Neuron (in vitro differentiated cells): ENCODE data around the gene GPR35.

ENCODE experiments used
- H2AFZ ChIP-seq: one replicate; pipeline ENCODE4 v1.6.1; 2013; ENCODE audit warnings: low read depth, mild to moderate bottlenecking, inconsistent platforms, low read length, moderate library complexity
- H3K27me3 ChIP-seq: one replicate; pipeline ENCODE4 v1.6.1; 2013; ENCODE audit warnings: low read length; ENCODE audit not compliant: insufficient read depth
- H3K36me3 ChIP-seq: one replicate; pipeline ENCODE4 v1.6.1; 2013; ENCODE audit warnings: low read length; ENCODE audit not compliant: insufficient read depth
- H3K4me1 ChIP-seq: one replicate; pipeline ENCODE4 v1.6.1; 2013; ENCODE audit warnings: low read length; ENCODE audit not compliant: insufficient read depth
- H3K4me3 ChIP-seq: 2 replicates; pipeline ENCODE4 v1.5.1; 2013; ENCODE audit warnings: mild to moderate bottlenecking, low read length, moderate library complexity
- H3K9me3 ChIP-seq: one replicate; pipeline ENCODE4 v1.6.1; 2013; ENCODE audit warnings: low read length

The GPR35 gene

DNA sequence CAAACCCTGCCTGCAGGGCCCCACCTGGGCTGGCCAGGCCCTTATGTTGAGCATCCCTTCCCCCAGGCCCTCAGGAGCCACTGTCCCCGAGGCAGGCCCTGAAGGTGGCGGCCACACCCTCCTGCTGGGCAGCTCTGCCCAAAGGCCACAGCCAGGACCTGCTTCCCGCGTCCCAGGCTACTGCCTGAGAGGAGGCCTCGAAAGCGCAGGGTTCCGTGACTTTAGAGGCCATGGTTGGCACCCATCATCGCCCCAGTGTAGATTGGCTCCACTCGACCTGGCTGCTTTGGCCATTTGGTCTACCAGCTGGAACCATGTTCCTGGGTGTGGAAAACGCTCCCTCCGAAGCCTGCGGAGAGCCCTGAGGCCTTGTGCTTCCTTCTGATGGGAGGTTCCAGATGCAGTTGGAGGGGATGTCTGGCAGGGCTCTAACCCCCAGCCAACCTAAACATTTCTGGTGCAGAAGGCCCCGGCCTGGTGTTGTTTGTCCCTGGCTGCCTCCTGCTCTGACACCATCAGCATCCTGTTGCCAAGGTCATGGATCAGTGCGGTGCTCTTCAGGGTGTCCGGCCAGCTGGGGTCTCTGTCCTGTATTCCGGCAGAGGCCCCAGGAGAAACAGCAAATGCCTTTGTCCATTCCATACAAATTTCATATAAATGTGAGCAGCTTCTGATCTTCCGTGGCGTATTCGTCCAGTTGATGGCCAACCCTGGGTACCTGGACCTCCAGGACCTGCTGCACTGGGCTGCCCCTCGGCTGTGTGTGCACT is 24.0 kb upstream of the GPR35 start:
- Histone ChIP-seq H3K4me3 (no peak overlapping the region), H3K9me3 (no peaks in the 10 kb centered on the region), H3K4me1 (peaks cover 11% of the 10 kb centered on the region), H2AFZ (no peak overlapping the region), H3K27me3 (no peaks in the 10 kb centered on the region), H3K36me3 (peaks cover 35% of the 10 kb centered on the region)

DNA sequence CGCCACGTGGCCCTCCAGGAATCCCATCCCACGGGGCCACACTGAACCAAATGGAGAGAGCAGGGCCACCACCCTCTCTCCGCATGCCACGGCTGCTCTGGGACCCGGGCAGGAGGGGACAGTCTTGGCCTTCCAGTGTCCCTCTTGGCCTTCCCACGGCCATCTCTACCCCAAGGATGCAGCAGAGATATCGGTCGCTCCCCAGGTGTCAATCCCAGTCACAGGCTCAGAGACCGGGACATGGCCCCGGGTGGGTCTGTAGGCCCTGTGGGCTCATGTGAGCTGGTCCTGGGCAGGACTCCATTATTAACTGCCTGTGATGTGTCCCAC is 23.5 kb upstream of the GPR35 start:
- peaks cover 11% of the 10 kb centered on the region for H3K4me1 ChIP-seq
- no peaks in the 10 kb centered on the region for H3K9me3 ChIP-seq
- H3K36me3 ChIP-seq, result peaks cover 33% of the 10 kb centered on the region
- H2AFZ ChIP-seq, result no peak overlapping the region
- H3K27me3 ChIP-seq, result no peaks in the 10 kb centered on the region
- H3K4me3 ChIP-seq, result no peak overlapping the region

DNA sequence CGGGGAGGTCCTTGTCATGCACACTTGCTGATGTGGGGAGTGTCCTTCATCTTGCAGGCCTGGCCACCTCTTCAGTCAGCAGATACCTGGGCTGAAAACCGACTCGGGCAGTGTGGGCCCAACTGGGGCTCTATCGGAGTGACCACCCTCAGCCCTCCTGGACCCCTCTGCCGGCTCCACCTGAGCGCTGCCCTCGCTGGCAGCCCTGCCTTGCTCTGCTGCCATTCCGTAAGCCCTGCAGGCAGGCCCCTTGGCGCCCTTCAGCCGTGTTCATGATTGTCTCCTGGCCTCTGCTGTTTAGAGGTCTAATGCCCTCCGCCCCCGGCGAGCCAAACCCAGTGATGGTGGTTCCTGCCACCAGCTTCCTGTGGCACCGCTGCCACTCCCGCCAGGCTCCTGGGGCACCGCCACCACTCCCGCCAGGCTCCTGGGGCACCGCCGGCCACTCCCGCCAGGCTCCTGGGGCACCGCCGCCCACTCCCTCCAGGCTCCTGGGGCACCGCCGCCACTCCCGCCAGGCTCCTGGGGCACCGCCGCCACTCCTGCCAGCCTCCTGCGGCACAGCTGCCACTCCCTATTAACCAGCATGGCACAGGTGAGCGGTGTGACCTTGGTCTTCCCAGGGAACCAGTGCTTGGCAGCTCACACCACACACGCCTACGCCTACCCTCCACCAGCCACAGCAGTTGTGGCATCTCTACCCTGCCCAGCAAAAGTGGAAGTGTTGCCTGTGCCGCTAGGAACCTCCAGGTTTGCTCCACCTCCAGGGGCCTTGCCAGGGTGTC is 22.8 kb upstream of the GPR35 start:
- H3K36me3 ChIP-seq, result peaks cover 32% of the 10 kb centered on the region
- no peak overlapping the region for H2AFZ ChIP-seq
- H3K4me3 ChIP-seq, result no peak overlapping the region
- no peaks in the 10 kb centered on the region for H3K27me3 ChIP-seq
- no peaks in the 10 kb centered on the region for H3K9me3 ChIP-seq
- peaks cover 11% of the 10 kb centered on the region for H3K4me1 ChIP-seq

DNA sequence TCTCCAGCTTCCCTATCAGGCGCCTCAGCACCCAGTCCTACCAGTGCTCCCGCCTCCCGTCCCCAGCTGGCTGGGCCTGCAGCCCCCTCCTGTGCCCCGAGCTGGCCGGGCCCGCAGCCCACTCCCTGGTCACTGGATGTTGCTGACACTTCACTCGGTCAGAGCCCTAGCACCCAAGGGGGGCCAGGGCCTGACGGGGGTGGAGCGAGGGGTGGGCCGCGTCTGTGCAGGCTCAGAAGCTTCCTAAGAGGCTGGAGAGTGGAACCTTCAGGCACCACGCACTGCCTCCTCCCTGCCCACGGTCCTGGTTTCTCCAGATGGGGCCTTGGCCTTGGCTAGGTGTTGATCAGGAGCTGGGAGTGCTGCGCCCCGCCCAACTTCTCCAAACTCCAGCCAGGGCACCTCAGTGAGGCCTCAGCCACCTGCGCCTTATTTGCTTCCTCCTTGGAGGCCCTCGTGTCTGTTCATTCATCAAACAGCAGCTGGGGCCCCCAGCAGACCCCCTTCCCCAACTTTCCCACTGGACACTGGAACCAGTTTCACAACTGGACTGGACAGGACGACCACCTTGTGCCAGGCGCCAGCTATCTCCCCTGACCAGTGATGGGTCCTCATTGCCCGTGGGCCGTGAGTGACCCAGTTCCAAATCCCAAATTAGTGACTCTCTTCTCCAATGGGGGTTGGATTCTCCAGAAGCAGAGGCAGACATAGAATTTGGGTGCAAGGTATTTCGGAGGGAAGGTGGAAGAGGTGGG is 22.0 kb upstream of the GPR35 start:
- no peaks in the 10 kb centered on the region for H3K27me3 ChIP-seq
- H3K4me1 ChIP-seq, result peaks cover 11% of the 10 kb centered on the region
- H2AFZ ChIP-seq, result no peak overlapping the region
- H3K9me3 ChIP-seq, result no peaks in the 10 kb centered on the region
- H3K36me3 ChIP-seq, result peaks cover 24% of the 10 kb centered on the region
- no peak overlapping the region for H3K4me3 ChIP-seq

DNA sequence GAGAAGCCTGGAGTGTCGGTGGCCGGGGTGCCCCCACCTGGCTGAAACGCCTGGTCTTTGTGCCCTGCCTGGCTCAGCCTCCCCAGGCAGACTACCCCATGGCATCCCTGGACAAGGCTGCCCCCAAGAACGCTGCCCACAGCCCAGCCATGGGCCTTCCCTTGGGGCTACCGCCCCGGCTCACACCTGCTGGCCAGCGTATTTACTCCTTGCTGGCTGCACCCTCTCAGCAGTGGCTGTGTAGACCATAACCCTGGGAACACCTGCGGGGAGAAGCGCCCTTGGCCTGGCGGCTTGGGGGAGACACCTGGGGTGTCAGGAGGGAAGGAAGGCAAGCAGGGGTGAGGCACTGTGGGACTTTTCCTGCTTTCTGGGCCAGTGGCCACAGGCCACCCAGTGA is 21.4 kb upstream of the GPR35 start:
- H3K27me3 ChIP-seq, result no peaks in the 10 kb centered on the region
- H3K36me3 ChIP-seq, result peaks cover 18% of the 10 kb centered on the region
- no peaks in the 10 kb centered on the region for H3K9me3 ChIP-seq
- H3K4me1 ChIP-seq, result peaks cover 11% of the 10 kb centered on the region
- no peak overlapping the region for H2AFZ ChIP-seq
- H3K4me3 ChIP-seq, result no peak overlapping the region

DNA sequence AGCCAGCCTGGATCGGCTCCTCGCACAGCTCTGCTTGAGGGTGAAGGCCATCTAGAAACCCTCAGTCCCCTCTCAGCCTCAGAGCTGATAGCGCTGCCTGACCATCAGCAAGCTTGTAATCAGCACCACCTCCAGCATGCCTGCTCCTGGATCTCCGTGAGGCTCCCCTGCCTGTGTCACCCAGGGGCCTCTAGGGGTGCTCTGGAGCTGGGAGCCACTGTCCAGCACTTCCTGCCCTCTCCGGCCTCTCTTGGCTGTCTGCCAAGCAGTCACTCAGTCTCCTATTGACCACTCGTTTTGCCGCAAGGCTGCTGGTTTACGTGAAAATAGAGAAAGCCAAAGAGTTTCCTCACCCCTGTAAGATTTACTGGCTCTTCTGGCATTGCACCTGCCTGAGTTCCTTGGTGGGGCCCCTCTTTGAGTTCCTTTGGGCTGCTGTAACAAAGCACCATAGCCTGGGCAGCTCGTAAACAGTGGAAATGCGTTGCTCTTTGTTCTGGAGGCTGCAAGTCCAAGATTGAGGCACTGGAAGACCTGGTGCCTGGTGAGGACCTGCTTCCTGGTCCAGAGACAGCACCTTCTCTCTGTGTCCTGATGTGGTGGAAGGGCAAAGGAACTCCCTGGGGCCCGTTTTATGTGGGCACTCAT is 20.9 kb upstream of the GPR35 start:
- peak overlapping the region; percentile 29 for H2AFZ ChIP-seq
- H3K4me3 ChIP-seq, result peak overlapping the region; percentile 39

DNA sequence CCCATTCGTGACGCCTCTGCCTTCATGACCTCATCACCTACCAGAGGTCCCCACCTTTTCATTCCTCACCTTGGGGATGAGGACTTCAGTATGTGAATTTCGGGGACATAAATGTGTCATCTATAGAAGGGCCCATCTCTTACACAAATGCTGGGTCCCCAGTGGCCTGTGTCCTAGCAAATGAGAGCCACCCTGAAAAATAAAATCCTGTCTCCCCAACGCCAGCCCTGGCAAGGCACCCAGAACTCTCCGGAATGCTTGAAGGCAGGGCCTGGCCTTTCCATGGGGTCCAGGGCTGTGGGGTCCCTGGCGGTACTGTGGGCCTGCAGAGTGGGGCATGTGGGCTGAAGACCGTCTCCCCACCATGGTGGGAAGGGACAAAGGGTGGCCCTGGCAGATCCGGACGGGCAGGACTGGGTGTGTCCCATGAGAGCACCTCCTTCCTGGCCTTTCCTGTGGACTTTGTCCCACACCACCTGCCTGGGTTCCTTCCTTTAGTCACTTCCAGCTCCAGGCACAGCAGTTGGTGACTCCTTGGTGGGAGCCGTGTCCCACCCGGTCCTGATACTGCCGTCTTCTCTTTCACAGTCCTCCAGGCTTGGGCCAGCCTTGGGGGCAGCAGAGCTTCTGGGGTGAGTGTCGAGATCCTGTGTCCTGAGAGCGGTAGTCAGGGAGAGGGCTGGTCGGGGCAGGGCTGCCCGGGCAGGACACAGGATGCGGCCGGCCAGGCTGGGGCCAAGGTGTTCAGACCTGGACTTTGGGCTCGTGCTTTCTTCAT is 20.2 kb upstream of the GPR35 start:
- Histone ChIP-seq H2AFZ (peak overlapping the region; percentile 29), H3K9me3 (no peaks in the 10 kb centered on the region), H3K27me3 (no peaks in the 10 kb centered on the region), H3K4me1 (peaks cover 11% of the 10 kb centered on the region), H3K36me3 (peaks cover 8% of the 10 kb centered on the region), H3K4me3 (peak overlapping the region; percentile 39)

More for the DNA sequence above, 20.9 kb upstream of the GPR35 start:
- H3K4me1 ChIP-seq, result peaks cover 11% of the 10 kb centered on the region
- H3K9me3 ChIP-seq, result no peaks in the 10 kb centered on the region
- H3K36me3 ChIP-seq, result peaks cover 14% of the 10 kb centered on the region
- H3K27me3 ChIP-seq, result no peaks in the 10 kb centered on the region

DNA sequence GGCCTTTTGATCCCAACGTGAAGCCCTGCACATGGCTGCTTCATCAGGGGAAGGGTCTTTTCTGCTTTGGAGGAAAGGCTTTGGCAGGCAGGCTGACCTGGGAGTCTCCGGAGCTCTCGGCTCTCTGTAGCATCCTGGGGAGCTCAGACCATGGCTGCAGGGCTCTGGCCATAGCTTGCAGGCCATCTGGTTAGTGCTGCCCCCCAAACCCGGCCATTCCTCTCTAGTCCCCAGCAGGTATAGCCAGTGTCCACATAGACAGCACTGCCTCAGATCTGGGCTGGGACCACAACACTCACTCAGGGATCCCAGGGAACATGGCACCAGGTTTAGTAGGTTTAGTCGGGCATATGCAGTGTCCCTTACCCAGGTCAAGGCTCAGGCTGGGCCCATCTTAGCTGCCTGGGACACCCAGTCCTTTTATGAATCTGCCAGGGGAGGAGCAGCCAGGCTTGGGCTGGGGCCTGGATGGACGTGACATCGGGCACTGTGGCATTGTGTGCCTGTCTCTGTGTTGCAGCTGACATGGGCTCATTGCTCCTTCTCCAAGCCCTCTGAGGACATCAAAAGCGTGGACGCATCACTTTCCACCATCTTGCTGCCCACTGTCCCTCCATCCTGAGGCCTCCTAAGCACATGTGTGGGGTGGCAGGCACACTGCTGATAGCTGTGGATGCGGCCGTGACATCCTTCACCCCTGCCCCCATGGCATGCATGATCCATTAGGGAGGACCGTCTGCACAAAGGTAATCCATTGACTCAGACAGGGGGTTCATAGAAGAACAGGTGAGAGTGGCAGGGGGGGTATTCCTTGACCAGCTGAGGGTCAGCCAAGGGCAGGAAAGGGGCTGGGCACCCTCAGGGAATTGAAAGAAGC is 19.2 kb upstream of the GPR35 start:
- Histone ChIP-seq H3K9me3 (no peaks in the 10 kb centered on the region), H3K4me1 (peaks cover 11% of the 10 kb centered on the region), H2AFZ (no peak overlapping the region), H3K4me3 (no peak overlapping the region), H3K27me3 (no peaks in the 10 kb centered on the region), H3K36me3 (peaks cover 2% of the 10 kb centered on the region)

DNA sequence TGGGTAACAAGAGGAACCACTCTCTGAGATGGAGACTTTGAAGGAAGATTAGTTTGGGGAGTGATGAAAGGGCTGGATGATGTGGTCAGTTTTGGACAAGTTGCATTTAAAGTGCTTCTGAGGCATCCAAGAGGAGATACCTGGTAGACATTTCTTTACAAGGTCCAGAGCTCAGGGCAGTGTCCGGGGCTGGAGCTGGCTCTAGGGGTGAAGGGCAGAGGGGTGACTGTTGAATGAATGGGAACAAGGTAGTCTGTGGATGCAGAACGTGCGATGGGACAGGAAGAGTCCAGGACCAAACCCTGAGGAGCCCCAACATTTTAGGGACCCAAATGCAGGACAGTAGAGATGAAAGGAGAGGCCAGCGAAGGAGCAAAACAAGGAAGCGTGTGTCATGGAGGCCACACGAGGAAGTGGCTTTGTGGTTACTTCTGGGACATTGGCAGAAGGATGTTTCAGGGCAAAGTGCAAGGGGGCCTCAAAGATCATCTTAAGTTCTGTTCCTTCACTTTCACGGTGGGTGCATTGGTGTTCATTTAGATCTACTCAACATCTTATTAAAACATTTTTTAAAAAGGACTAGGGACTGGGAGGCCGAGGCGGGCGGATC is 13.6 kb upstream of the GPR35 start:
- Histone ChIP-seq H3K9me3 (peaks cover 1% of the 10 kb centered on the region), H3K4me3 (no peak overlapping the region), H3K4me1 (no peaks in the 10 kb centered on the region), H3K27me3 (no peaks in the 10 kb centered on the region), H2AFZ (no peak overlapping the region), H3K36me3 (no peaks in the 10 kb centered on the region)

DNA sequence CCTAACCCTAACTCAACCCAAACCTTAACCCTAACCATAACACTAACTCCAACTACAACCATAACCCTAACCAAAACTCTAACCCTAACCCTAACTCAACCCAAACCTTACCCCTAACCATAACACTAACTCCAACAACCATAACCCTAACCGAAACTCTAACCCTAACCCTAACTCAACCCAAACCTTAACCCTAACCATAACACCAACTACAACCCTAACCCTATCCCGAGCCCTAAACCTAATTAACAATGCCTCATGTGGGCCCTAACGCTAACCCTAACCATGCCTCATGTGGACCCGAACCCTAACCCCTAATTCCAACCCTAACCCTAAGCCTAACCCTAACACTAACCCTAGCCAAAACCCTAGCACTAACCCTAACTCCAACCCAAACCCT is 11.5 kb upstream of the GPR35 start:
- Histone ChIP-seq H3K36me3 (no peaks in the 10 kb centered on the region), H3K27me3 (no peaks in the 10 kb centered on the region)

DNA sequence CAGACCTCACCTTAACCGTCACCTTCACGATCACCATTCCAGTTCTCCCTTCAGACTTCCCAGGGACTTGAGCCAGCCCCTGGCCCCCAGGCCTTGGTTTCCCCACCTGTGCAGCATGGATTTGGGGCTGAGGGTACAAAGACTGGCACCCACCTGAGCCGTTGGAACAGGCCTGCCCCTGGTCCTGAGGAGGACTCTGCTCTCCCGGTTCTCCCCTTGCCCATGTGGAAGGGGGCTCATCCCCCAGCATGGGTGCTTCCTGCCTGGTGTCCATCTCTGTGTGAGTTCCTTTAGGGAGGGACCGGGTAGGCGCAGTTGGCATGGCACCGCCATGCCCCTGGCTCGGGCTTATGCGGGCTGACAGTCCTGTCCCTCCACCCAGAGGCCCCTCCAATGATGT is 10.9 kb upstream of the GPR35 start:
- no peak overlapping the region for H3K4me3 ChIP-seq
- H3K9me3 ChIP-seq, result peaks cover 8% of the 10 kb centered on the region
- H2AFZ ChIP-seq, result no peak overlapping the region
- H3K4me1 ChIP-seq, result no peaks in the 10 kb centered on the region
- H3K36me3 ChIP-seq, result no peaks in the 10 kb centered on the region
- H3K27me3 ChIP-seq, result no peaks in the 10 kb centered on the region

More for the DNA sequence above, 11.5 kb upstream of the GPR35 start:
- no peak overlapping the region for H2AFZ ChIP-seq
- H3K9me3 ChIP-seq, result peaks cover 3% of the 10 kb centered on the region
- H3K4me3 ChIP-seq, result no peak overlapping the region
- H3K4me1 ChIP-seq, result no peaks in the 10 kb centered on the region
